Measurements from ENCODE around the gene RAD51B.

- TF ChIP-seq, protein P1, sequence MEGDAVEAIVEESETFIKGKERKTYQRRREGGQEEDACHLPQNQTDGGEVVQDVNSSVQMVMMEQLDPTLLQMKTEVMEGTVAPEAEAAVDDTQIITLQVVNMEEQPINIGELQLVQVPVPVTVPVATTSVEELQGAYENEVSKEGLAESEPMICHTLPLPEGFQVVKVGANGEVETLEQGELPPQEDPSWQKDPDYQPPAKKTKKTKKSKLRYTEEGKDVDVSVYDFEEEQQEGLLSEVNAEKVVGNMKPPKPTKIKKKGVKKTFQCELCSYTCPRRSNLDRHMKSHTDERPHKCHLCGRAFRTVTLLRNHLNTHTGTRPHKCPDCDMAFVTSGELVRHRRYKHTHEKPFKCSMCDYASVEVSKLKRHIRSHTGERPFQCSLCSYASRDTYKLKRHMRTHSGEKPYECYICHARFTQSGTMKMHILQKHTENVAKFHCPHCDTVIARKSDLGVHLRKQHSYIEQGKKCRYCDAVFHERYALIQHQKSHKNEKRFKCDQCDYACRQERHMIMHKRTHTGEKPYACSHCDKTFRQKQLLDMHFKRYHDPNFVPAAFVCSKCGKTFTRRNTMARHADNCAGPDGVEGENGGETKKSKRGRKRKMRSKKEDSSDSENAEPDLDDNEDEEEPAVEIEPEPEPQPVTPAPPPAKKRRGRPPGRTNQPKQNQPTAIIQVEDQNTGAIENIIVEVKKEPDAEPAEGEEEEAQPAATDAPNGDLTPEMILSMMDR (IDR thresholded peaks at IDR 0.05): no peak
- TF ChIP-seq POLR2A (IDR thresholded peaks at IDR 0.05): no peak
Measured at GRCh38 chr14:68684466-68685418, 865.2 kb downstream of the RAD51B start.
